HG03460 (cell line): ENCODE measurements around the gene NHERF2.
"Not testable (repeated sequence)": the region's sequence is repeated elsewhere in the genome, so short reads cannot be mapped to it uniquely, and the experiment has no call there.

ENCODE experiments used
- ATAC-seq: cut with Tn5 transposase; IDR thresholded peaks from one replicate; pipeline ENCODE4 v1.9.1; 2021; ENCODE audit not compliant: unreplicated experiment

NHERF2 gene

GRCh38 chr16:2025251-2025650 is 1.5 kb upstream of the NHERF2 start:
- ATAC-seq, result no peak

DNA sequence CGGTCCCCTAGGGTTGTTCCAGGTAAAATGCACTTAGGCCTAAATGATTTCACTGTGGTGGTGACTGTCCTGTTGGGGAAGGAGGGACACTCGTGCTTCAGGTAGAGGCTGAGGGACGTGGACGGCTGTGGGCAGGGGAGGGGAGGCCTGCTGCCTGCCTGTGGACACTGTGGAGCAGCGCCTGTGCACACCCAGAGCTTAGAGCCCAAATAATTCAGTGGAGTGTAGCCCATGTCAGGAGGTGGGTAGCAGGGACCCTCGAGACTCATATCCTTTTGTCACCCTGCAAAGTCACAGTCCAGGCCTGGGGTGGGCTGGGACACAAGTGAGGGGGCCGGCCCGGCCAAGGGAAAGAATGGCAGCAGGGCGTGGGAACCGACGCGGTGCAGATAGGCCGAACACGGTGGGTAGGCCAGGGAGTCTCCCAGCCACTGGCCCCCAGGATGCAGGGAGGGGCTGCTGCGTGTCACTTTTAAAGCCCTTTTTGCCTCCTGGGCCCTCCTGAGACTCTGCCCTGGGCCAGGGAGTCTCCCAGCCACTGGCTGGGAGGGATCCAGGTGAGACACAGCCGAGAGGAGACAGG is 733 bp upstream of the NHERF2 start:
- ATAC-seq, result no peak

DNA sequence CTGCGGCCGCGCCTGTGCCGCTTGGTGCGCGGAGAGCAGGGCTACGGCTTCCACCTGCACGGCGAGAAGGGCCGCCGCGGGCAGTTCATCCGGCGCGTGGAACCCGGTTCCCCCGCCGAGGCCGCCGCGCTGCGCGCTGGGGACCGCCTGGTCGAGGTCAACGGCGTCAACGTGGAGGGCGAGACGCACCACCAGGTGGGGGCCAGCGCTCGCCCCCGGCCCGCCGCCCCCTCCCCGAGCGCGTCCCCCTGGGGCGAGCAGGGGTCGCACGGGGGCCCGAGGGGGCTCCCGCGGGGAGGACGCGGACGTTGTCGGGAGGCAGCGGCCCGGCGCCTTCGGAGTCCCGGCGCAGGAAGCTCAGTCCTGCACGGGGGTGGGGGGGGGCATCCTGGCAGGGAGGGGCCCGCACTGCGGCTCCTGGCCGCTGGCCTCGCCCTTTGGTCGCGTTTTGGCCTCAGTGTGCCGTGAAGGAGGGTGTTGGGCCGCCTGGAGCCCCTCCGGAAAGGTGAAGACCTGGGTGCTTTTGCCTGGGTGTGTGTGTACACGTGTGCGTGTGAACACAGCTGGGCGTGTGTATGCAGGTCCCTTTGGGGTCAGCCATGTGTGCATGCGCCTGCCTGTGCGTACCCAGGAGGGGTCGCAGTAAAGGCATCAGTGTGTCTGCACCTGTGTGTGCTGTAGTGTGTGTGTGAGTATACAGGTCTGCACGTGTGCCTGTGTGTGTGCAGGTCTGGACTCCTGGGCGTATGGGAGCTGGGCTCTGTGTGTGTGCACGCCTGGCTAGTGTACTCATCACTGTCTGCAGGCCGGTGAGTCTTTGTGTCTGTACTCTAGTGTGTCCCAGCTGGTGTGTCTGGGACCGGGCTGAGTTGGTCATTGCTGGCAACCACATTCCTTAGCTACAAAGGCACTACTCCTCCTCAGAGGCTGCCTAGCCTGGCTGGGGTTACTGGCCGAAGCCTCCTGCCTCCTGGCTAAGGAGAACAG is 615 bp downstream of the NHERF2 start:
- ATAC-seq, result no peak

GRCh38 chr16:2028146-2028545 is 1.4 kb downstream of the NHERF2 start:
- no peak for ATAC-seq

DNA sequence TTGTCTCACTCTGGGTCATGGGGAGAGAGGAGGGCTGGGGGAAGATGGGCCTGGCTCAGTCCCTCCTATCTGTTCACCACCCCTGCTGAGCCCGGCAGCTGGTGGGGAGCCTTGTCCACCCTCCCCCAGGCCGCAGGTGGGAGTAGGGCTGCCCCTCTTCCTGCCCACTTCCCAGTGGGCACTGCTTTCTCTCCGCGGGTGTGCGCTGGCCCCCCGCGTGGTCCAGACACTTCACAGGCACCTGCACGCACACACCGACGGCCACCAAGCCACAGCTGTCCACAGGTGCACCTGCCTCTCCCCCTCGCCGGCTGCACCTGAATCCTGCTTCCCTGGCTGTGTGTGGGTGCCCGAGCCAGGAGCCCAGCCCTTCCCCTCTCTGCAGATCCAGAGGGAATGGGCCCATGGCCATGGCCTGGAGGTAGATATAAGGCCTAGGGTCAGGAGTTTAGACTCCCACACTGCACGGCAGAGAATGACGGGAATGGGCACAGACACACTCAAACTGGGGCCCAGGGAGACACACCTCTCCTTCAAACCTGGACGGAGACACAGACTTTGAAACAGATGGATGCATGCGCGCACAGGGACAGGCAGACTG is 2.0 kb downstream of the NHERF2 start:
- ATAC-seq, result no peak

DNA sequence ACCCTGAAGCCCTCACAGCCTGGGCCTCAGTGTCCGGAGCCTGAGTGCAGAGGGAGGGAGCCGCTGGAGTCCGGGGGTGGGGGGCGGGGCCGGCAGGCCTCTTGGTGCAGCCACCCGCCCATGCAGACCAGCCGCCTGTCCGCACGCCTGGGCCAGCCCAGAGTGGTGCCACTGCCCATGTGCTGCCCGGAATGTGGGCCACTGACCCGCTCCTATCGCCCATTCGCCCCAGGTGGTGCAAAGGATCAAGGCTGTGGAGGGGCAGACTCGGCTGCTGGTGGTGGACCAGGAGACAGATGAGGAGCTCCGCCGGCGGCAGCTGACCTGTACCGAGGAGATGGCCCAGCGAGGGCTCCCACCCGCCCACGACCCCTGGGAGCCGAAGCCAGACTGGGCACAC is 2.6 kb downstream of the NHERF2 start:
- ATAC-seq, result no peak

- no peak for ATAC-seq
These were observed 3.3 kb downstream of the NHERF2 start for GRCh38 chr16:2030036-2030435.

GRCh38 chr16:2031081-2031577 is 4.4 kb downstream of the NHERF2 start:
- ATAC-seq, result no peak

- no peak for ATAC-seq
These were observed 5.8 kb downstream of the NHERF2 start for GRCh38 chr16:2032285-2033056.

DNA sequence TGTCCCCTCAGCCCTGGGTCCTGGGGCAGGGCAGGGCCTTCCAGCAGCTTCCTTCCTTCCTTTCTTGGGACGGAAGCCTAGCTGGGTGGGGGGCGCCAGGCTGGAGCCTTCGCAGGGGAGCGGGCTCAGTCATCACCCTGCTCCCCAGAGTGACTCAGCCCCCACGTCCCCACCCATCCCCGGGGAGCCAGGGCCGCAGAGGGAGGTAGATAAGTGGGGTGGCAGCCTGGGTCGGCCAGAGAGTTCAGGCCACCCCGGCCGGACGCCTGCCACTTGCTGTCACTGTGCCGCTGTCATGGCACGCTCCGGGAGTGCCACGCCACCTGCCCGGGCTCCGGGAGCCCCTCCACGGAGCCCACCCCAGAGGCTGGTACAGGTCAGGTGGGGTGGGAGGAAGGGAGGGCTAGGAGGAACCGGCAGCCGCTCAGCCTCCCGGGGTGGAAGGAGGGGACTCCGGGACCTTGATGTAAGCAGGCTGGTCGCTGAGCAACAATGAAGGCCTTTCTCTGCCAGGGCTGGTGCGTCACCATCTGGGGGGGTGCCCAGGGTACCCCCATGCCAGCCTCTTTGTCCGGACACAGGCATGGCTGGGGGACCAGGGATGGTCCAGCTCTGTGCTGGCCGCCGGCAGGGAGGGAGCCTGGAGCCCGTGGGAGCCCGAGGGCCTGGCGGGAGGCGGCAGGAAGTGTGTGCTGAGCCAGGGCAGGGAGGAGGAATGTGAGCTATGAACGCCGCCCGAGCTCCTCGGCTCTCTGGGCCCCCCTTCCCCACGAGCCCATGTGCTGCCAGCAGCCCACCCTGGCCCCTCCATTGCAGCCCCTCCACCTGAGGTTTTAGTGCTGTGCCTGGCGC is 6.6 kb downstream of the NHERF2 start:
- no peak for ATAC-seq

DNA sequence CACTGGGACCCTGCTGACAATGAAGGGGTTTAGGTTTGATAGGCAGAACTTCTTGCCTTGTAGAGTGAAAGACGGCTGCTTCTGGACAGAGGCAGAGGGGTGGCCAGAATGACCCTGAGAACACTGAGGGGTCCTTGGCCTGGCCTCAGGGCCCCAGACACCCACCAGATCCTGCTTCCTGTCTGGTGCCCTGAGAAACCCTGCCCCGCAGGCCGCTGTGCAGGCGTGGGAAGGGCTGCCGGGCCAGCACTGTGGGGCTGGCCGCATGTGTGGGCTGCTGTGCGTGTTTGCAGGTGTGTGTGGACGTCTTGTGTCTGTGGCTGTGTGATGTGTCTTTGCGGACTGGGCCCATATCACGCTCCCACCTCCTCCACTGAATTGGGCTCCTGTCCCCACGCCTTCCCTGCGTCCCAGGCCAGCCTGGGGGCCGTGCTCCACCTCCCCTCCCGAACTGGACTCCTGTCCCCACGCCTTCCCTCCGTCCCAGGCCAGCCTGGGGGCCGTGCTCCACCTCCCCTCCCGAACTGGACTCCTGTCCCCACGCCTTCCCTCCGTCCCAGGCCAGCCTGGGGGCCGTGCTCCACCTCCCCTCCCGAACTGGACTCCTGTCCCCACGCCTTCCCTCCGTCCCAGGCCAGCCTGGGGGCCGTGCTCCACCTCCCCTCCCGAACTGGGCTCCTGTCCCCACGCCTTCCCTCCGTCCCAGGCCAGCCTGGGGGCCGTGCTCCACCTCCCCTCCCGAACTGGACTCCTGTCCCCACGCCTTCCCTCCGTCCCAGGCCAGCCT is 7.4 kb downstream of the NHERF2 start:
- ATAC-seq, result not testable (repeated sequence)

GRCh38 chr16:2034696-2035430 is 8.2 kb downstream of the NHERF2 start:
- no peak for ATAC-seq

GRCh38 chr16:2035431-2036199 is 8.9 kb downstream of the NHERF2 start:
- ATAC-seq, result no peak

GRCh38 chr16:2036200-2036966 is 9.7 kb downstream of the NHERF2 start:
- ATAC-seq, result no peak

GRCh38 chr16:2037115-2037514 is 10.4 kb downstream of the NHERF2 start:
- ATAC-seq, result no peak

DNA sequence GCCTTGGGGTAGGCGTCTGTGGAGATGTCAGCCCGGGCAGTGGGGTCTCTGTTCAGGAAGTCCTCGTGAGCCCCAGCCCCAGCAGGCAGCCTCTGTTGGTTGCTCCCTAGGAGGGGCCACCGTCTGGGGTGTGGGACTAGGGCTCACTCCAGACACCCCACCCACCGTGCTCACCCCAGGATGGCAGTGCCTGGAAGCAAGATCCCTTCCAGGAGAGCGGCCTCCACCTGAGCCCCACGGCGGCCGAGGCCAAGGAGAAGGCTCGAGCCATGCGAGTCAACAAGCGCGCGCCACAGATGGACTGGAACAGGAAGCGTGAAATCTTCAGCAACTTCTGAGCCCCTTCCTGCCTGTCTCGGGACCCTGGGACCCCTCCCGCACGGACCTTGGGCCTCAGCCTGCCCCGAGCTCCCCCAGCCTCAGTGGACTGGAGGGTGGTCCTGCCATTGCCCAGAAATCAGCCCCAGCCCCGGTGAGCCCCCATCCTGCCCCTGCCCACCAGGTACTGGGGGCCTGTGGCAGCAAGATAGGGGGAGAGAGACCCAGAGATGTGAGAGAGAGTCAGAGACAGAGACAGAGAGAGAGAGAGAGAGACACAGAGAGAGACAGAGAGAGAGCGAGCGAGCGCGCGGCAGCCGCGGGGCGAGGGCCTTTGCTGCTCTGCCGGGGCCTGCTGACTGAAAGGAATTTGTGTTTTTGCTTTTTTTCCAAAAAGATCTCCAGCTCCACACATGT is 11.1 kb downstream of the NHERF2 start:
- ATAC-seq, result no peak
